Endothelial cell (in vitro differentiated cells): ENCODE data around the gene RACK1. TPM values are rescaled to one million over a fixed set of nuclear protein-coding genes. Genes with fewer than 3 reads are reported as not detected.

ENCODE experiments used
- DNase-seq: peaks from one replicate; pipeline ENCODE4 v3.0.0; 2021; ENCODE audit warnings: low spot score
- H3K27ac Mint-ChIP-seq: one replicate; pipeline ENCODE4 v1.8.0; 2021; ENCODE audit warnings: mixed read lengths, inconsistent platforms; ENCODE audit not compliant: unreplicated experiment
- H3K27me3 Mint-ChIP-seq: one replicate; pipeline ENCODE4 v1.8.0; 2021; ENCODE audit warnings: mild to moderate bottlenecking, moderate library complexity, mixed read lengths, inconsistent platforms; ENCODE audit not compliant: unreplicated experiment
- H3K36me3 Mint-ChIP-seq: one replicate; pipeline ENCODE4 v1.8.0; 2021; ENCODE audit warnings: mild to moderate bottlenecking, low read depth, mixed read lengths, inconsistent platforms; ENCODE audit not compliant: unreplicated experiment
- H3K4me1 Mint-ChIP-seq: one replicate; pipeline ENCODE4 v1.8.0; 2021; ENCODE audit warnings: mild to moderate bottlenecking, mixed read lengths, inconsistent platforms; ENCODE audit not compliant: unreplicated experiment
- H3K4me3 Mint-ChIP-seq: one replicate; pipeline ENCODE4 v1.8.0; 2021; ENCODE audit warnings: mild to moderate bottlenecking, mixed read lengths, inconsistent platforms; ENCODE audit not compliant: unreplicated experiment
- H3K9me3 Mint-ChIP-seq: one replicate; pipeline ENCODE4 v1.8.0; 2021; ENCODE audit warnings: mixed read lengths, inconsistent platforms; ENCODE audit not compliant: unreplicated experiment
- total RNA-seq: library from RNA; stranded (reverse); fragmentation: NEBNext Ultra II Directional; extraction: Animal tissue kit (Norgen Biotek cat#: 25700); gene quantifications from one replicate; pipeline ENCODE4 v1.2.1, GENCODE V29; 2021; ENCODE audit not compliant: unreplicated experiment
- TF ChIP-seq, protein P1 (sequence below): fragments of 200-600 bp; sonication (generic); IDR thresholded peaks from one replicate; pipeline ENCODE4 v1.5.0; 2021; ENCODE audit warnings: antibody characterized with exemption; ENCODE audit not compliant: unreplicated experiment

Gene RACK1
- total RNA-seq, 1 donor from 2014 or later = 2,232 TPM

DNA sequence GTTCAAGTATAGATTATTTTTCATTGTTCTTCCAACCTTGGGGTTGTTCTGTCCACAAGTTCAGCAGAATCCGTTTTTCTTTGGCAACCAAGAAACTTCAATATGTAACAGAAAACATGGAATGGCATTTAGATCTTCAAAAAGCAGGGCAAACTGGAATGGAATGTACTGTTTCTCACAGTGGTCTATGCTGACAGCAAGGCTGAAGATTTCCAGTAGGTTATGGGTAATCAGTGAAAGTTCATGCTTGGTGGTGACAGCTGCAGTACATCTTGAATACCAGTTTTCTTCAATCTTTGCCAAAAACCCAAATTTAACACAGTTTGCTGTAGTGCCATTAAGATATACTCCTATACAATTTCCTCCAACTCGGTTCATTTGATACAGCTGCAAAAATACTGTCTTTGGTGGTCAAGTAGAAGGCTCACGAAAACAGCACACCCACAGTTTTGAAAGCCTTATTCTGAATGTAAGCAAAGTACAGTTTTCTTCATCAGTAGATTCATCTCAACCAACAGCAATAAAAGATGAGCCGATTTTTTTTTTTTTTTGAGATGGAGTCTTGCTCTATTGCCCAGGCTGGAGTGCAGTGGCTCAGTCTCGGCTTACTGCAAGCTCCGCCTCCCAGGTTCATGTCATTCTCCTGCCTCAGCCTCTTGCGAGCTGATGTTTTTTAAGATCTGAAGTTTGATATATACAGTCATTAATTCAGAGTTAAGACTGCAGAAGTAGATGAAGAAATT, 12.3 kb upstream of the RACK1 start:
- Mint-ChIP-seq H3K36me3 (peaks cover 9% of the 10 kb centered on the region), H3K4me3 (no peak overlapping the region), H3K9me3 (no peaks in the 10 kb centered on the region), H3K27me3 (peaks cover 2% of the 10 kb centered on the region), H3K27ac (no peak overlapping the region), H3K4me1 (peaks cover 23% of the 10 kb centered on the region)
- TF ChIP-seq, protein P1, sequence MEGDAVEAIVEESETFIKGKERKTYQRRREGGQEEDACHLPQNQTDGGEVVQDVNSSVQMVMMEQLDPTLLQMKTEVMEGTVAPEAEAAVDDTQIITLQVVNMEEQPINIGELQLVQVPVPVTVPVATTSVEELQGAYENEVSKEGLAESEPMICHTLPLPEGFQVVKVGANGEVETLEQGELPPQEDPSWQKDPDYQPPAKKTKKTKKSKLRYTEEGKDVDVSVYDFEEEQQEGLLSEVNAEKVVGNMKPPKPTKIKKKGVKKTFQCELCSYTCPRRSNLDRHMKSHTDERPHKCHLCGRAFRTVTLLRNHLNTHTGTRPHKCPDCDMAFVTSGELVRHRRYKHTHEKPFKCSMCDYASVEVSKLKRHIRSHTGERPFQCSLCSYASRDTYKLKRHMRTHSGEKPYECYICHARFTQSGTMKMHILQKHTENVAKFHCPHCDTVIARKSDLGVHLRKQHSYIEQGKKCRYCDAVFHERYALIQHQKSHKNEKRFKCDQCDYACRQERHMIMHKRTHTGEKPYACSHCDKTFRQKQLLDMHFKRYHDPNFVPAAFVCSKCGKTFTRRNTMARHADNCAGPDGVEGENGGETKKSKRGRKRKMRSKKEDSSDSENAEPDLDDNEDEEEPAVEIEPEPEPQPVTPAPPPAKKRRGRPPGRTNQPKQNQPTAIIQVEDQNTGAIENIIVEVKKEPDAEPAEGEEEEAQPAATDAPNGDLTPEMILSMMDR = no peak
- DNase-seq = no peak

- no peak overlapping the region for H3K27ac Mint-ChIP-seq
- no peak for DNase-seq
- peaks cover 9% of the 10 kb centered on the region for H3K36me3 Mint-ChIP-seq
- TF ChIP-seq, protein P1 = no peak
- no peaks in the 10 kb centered on the region for H3K9me3 Mint-ChIP-seq
- peaks cover 19% of the 10 kb centered on the region for H3K4me1 Mint-ChIP-seq
- H3K4me3 Mint-ChIP-seq = no peak overlapping the region
- H3K27me3 Mint-ChIP-seq = peaks cover 2% of the 10 kb centered on the region
Measured at GRCh38 chr5:181255276-181255675, 11.6 kb upstream of the RACK1 start.

DNA sequence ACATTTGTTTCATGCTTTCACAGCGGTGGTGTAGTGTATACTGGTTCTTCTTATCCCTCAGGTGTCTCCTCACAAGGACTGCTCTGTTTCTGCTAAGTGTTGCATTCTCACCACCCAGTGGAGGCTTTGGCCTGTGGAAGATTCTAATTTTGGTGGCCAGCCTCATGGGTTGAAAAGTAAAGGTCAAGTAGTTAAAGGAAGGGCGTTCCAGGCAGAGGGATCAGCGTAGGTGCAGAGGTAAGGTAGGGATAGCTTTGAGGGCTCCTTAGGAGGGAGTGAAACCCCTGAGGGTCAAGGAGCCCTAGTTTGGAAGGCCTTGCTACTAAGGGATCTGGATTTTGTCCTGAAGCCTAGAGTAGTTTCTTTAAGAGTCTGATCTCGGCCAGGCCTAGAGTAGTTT, 4.6 kb upstream of the RACK1 start:
- TF ChIP-seq, protein P1 = no peak

GRCh38 chr5:181246276-181247049, 2.8 kb upstream of the RACK1 start:
- H3K27me3 Mint-ChIP-seq = peaks cover 17% of the 10 kb centered on the region
- peaks cover 61% of the 10 kb centered on the region for H3K4me1 Mint-ChIP-seq
- peak overlapping the region; percentile 92 for H3K4me3 Mint-ChIP-seq
- H3K27ac Mint-ChIP-seq = peak overlapping the region; percentile 94
- TF ChIP-seq, protein P1 = no peak
- DNase-seq = peak; percentile 85
- no peaks in the 10 kb centered on the region for H3K9me3 Mint-ChIP-seq
- H3K36me3 Mint-ChIP-seq = peaks cover 27% of the 10 kb centered on the region

More for the DNA sequence above, 4.6 kb upstream of the RACK1 start:
- no peak for DNase-seq
- H3K27ac Mint-ChIP-seq = peak overlapping the region; percentile 71
- H3K36me3 Mint-ChIP-seq = peaks cover 16% of the 10 kb centered on the region
- H3K9me3 Mint-ChIP-seq = no peaks in the 10 kb centered on the region
- H3K4me3 Mint-ChIP-seq = peak overlapping the region; percentile 92
- peaks cover 15% of the 10 kb centered on the region for H3K27me3 Mint-ChIP-seq
- H3K4me1 Mint-ChIP-seq = peaks cover 48% of the 10 kb centered on the region
